OCI-M2 (cell line): ENCODE results near the gene PRXL2B.
"Not testable (repeated sequence)": the region's sequence is repeated elsewhere in the genome, so short reads cannot be mapped to it uniquely, and the experiment has no call there.

ENCODE experiments used
- DNase-seq: peaks from one replicate; lab custom pipeline; 2025; ENCODE audit not compliant: unreplicated experiment; lab: John Stamatoyannopoulos, UW

Gene PRXL2B

DNA sequence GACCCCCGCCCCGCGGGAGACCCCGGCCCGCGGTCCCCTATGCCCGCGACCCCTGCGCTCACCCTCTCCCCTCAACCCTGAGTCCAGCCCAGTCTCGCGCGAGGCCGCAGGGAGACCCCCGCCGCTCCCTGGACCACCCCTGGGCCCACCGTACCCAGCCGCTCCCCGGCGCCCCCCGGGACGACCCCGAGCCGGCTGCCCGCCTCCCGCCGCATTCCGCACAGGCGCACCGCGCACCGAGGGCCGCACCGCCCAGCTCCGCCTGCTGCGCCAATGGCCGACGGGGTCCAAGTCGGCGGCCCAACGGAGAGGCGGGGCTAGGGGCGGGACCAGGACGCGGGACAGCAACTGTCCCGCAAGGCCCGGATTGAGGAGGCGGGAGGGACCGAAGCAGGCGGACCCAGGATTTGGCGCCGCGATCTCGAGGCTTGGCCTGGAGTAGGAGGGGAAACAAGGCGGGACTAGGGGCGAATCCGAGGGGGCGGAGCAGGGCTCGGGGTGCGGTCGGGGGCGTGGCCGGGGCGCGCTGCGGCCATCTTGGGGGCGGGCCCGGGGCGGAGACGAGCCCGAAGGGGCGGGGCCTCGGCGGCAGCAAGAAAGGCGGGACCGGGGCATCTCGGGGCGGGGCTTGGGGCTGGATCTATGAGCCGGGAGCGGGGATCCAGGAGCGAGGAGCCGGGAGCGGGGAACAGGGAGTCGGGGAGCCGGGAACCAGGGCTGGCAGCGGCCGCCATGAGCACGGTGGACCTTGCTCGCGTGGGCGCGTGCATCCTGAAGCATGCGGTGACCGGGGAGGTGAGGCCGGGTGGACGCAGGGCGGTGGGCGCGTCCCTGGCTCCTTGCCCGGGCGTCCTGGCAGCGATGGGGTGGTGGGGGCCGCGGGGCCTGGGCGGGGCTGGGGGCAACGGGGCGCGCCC is at the start of gene PRXL2B:
Gene PRXL2B, plus strand, starts transcription at position 624 of the 917 bp plus-strand sequence. Its CDS starts 109 bp downstream, at position 733.
- DNase-seq, result peak; percentile 87

GRCh38 chr1:2537784-2538115 is 48.8 kb upstream of the PRXL2B start:
- DNase-seq, result no peak

DNA sequence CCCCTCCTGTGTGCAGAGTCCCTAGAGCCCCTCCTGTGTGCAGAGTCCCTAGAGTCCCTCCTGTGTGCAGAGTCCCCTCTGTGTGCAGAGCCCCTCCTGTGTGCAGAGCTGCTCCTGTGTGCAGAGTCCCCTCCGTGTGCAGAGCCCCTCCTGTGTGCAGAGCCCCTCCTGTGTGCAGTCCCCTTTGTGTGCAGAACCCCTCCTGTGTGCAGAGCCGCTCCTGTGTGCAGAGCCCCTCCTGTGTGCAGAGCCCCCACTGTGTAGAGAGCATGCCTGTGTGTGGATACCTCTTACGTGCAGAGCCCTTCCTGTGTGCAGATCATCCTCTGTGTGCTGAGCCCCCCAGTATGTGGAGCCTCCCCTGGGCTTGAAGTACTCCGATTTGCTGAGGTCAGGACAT is 48.2 kb upstream of the PRXL2B start:
- no peak for DNase-seq

DNA sequence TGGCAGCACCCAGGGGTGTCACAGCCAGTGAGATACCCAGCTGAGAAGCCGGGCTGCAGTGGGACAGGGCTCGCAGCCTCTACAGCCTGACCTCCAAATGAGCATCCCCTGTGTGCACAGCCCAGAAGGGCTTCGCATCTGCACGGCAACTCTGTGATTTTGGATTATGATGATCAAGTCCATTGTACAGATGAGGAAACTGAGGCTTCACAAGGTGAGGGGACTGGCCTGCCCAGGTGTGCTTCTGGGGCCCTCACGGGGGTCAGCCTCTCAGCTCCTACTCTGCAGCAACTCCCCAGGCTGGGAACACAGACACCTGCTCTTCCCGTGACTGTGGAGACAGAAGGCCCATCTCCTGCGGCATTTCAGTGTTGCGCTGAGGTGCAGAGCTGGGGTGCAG is 47.7 kb upstream of the PRXL2B start:
- no peak for DNase-seq

GRCh38 chr1:2539312-2539907 is 47.2 kb upstream of the PRXL2B start:
- DNase-seq, result no peak

DNA sequence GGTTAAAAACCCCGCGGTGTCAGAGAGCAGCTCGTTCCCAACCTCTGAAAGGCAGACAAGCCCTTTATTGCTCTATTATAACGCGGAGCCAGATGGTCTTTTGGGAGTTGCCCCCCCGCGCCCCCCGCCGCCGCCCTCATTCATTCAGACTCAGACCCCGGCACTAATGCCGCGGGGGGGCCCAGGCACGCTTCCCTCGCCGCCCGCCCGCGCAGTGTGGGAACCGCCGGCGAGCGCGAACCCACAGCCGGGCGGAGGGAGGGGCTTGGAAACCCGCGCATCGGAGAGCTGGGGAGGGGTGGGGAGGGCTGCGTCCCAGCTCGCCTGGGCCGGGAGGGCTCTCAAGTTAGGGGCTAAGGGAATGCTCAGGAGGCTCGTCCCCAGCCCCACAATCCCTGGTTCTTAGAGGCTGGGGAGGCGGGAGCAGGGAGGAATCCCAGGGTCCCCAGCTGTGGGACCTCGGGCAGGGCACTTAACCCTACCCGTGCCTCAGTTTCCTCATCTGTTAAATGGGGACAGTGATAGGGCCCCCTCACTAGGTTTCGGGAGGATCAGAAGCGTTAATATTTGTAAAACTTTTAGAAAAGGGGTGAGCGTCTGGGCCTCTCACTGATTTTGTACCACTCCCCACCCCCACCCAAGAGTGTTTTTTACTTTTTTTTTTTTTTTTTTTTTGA is 45.6 kb upstream of the PRXL2B start:
- no peak for DNase-seq

DNA sequence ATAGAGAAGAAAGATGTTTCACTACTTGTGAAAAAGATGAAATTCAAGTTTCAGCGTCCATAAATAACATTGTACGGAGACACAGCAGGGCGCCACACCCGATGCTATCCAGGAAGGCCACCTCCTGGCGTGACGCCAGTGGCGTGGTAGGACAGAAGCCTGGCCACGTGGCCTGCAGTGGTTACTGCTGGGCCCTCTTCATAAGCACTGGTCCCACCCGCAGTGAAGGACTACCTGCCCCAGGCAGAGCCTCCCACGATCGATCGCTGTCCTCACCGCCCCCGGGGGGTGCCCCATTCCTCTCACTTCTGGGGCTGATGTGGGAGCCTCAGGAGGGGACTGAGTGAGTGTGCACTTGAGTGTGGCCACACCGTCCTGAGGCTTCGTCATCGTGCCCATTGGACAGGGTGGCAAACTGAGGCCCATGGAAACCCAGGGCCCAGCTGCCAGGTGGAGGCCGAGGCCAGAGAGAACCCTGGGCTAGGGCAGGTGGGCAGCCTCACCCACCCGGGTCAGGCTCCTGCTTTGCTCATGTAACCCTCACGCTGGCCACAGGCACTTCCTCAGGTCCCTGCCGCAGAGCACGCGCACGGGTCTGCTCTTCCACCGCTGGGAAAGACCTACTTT is 44.8 kb upstream of the PRXL2B start:
- no peak for DNase-seq

DNA sequence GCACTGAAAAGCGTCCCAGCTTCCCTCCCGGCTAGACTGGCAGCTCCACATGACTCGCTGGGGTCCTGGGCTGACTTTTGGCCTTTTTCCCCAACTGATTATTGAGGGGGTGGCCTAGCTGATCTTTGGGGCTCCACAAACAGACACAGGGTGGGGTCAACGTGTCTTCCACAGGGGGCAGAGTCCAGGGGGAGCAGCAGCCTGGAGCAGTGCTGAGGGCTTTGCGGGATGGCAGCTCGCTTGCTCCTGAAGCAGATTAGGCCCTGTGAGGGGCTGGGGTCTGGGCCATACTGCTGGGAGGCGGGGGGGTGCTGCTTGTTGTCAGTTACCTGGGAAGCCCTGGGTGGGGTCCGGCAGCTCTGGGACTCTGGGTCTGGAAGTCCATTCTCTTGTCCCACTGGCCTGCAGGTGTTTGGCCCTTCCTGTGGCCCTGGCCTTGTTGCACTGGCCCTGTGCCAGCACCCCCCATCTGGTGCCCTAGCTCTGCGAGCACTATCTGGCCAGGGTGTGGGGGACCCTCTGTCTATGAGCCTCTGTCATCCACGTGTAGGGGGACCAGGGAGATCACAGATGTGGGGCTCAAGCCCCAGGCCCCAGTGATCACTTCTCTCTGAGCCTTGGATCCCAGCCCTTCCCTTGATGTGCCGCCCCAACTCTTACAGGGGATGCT is 44.2 kb upstream of the PRXL2B start:
- no peak for DNase-seq

DNA sequence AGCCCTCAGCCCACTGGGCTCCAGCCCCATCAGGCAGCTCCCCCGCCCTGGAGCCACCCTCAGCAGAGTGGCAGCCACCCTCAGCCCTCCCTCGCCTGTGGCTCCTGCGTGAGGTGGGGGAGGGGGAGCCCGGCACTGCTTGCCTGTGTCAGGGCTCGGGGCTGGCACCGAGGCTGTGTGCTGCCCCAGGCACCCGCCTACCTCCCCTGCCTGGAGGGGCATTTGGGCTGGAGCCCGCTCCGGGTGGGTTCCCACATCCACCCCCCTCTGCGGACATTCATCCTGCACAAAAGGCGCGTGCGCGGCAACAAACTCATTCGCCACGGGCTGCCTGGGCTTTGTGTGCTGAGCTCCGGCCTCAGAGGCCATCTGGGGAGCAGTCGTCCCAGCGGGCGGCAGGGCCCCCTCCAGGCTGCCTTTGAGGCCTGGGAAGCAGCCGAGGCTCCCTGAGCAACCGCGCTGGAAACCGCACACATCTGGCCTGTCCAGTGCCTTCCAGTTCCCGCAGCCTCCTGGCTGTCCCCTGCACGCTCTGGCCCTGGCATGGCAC is 43.0 kb upstream of the PRXL2B start:
- no peak for DNase-seq

GRCh38 chr1:2544093-2544874 is 42.3 kb upstream of the PRXL2B start:
- no peak for DNase-seq

DNA sequence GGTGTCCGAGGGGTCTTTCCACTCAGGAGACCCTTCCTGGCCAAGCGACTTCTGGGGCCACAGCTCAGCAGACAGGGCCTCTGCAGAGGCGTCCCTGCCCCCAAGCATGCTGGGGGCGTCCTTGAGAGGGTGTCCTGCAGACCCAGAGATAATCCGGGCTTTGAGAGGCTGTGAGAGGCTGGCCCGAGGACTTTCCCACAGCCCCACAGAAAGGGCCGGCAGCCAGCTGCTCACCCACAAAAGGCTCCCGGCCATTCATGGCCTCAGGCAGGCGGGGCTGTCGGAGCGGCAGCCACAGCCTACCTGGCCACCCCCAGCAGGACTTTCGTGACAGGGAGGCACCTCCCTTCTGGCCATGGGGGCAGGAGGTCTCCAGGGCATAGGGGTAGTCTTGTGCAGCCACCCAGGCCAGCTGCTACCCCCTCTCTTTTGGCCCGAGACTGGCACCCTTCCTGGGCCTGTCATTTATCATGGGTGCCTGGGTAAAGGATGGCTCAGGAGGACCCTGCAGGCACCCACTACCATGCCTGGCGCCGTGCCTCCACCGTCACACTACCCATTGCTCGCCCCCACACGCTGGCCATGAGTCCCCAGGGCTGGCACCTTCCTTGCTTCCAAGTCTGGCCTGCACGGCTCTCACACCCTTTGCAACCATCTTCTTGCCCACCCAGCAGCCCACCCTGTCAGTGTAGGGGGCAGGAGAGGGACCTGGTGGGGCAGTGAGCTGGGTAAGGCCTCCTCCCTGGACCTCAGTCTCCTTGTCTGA is 41.5 kb upstream of the PRXL2B start:
- no peak for DNase-seq

DNA sequence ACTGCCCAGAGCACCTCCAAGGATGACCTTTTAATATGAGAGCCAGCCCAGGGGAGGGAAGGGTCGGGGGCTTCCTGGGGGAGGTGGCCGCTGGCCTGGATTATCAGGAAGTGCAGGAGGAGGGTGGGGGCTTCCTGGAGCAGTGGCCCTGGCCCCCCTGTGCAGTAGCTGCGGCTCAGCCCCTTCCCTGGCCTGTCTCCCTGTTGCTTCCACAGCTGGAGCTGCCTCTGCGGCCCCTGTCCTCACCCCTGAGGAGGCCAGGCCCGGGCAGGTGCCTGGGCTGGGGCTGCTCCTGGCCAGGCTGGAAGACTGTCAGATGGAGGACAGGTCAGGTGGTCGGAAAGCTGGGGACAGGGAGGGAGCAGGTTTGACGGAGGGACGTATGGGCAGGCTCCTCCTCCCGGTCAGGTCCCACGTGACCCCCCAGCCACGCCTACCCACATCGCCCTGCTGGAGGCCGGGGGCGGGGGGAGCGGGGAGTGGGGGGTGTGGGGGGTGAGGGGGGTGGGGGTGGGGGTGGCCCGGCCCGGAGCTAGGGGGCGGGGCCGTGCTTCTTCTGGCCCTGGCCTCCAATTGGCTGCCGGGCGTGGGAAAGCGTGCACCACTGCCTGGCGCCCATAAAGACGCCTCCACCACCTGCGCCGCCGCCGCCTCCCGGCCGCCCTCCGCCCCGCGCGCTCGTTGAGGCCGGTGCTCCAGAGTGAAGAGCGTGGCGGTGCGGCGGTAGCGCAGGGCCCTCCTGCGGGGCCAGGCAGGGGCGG is 40.6 kb upstream of the PRXL2B start:
- no peak for DNase-seq

DNA sequence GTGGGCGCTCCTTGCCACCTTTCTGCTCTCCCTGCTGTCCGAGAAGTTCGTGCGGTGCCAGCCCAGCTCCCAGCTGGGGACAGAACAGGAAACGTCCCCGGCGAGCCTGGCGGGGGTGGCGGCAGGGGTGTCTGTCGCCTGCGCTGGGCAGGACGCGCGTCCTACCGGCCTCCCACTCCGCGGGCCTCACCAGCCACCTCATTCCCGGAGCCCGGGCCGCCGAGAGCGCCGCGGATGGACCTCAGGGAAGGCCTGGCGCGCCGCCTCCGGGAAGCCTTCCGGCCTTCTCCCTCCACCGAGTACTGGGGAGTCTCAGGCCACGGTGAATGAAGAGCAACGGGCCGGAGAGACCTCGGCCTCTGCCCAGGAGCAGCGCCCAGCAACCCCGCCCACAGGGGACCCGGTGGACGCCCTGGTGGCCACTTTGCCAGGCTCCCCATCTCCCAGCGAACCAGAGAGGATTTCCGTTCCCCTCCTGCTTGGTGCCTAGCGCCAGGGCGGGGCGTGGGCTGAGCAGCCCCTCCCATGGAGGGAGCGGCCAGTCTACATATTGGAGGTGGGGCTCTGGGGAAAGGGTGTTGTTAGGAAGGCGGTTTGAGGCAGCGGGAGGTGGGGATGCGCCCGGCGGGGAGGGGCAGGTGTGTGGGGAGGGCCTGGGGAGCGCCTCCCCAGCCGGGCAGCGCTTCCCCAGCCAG is 39.9 kb upstream of the PRXL2B start:
- DNase-seq, result no peak

GRCh38 chr1:2547210-2548067 is 39.1 kb upstream of the PRXL2B start:
- DNase-seq, result no peak

DNA sequence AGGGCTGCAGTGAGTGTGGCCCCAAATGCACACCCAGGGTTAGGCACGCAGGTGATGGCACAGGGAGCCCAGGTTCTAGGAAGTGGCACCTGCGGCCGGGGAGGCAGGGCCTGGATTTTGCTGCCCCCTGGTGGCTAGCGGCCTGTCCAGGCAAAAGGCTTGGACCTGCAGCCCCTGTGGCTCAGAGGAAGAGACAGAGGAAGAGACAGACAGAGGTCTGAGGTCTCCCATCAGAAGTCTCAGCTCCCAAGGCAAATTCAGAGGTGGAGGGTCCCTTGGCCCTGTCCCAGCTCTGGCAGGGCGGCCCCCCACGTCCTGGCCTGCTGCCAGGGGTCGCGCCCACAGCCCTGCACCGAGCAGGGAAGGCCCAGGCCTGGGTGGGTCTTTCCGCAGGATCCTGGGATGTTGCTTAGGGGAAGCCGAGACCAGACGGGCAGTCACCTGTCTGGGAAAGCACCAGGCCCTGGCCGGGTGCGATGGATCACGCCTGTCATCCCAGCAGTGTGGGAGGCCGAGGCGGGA is 38.4 kb upstream of the PRXL2B start:
- no peak for DNase-seq

- not testable (repeated sequence) for DNase-seq
Observed at GRCh38 chr1:2549367-2550029, 37.1 kb upstream of the PRXL2B start.
